Brain microvascular endothelial cell (primary cell): ENCODE results near the gene RAB19.
A peak's percentile ranks its signal among the peaks of the same experiment; 100 is the strongest.

ENCODE experiments used
- DNase-seq: peaks from one replicate; pipeline ENCODE4 v3.0.0-alpha.2; 2020
- H3K27ac ChIP-seq: fragments of 250-450 bp; sonication (Bioruptor Pico); 2 replicates; pipeline ENCODE4 v1.5.1; 2020; ENCODE audit warnings: mild to moderate bottlenecking, moderate library complexity
- H3K27me3 ChIP-seq: fragments of 250-450 bp; sonication (Bioruptor Pico); replicated peaks from 2 replicates; pipeline ENCODE4 v1.5.1; 2020; ENCODE audit warnings: mild to moderate bottlenecking
- H3K36me3 ChIP-seq: fragments of 250-450 bp; sonication (Bioruptor Pico); replicated peaks from 2 replicates; pipeline ENCODE4 v1.5.1; 2020; ENCODE audit warnings: mild to moderate bottlenecking
- H3K4me3 ChIP-seq: 2 replicates; pipeline ENCODE4 v1.5.1; 2011; ENCODE audit warnings: low read depth, mild to moderate bottlenecking, control low read depth, low read length, moderate library complexity
- CTCF ChIP-seq: IDR thresholded peaks from 2 replicates; pipeline ENCODE4 v1.5.1; 2011; ENCODE audit warnings: low read depth, mild to moderate bottlenecking, moderate library complexity, low read length, control low read depth, inconsistent platforms; ENCODE audit errors: missing control alignments
- in situ Hi-C: cut with HindIII; loops from 2 replicates; pipeline ENCODE4 v1.10.0; 2017; ENCODE audit warnings: low sequenced_read_pairs, low pct_ligation_motif_present

Gene RAB19

GRCh38 chr7:140421521-140421920, 17.7 kb downstream of the RAB19 start:
- DNase-seq: no peak
- Histone ChIP-seq H3K27me3 (no peaks in the 10 kb centered on the region), H3K4me3 (no peak overlapping the region), H3K27ac (no peak overlapping the region), H3K36me3 (no peaks in the 10 kb centered on the region)
- TF ChIP-seq CTCF: no peak
- in situ Hi-C loops: no loop called here

GRCh38 chr7:140423501-140423900, 19.6 kb downstream of the RAB19 start:
- H3K4me3 ChIP-seq: no peak overlapping the region
- in situ Hi-C loops: no loop called here
- H3K36me3 ChIP-seq: no peaks in the 10 kb centered on the region
- no peak for TF ChIP-seq CTCF
- DNase-seq: no peak
- no peaks in the 10 kb centered on the region for H3K27me3 ChIP-seq
- H3K27ac ChIP-seq: no peak overlapping the region

- no peak for TF ChIP-seq CTCF
- Histone ChIP-seq H3K27ac (no peak overlapping the region), H3K36me3 (no peaks in the 10 kb centered on the region), H3K4me3 (no peak overlapping the region), H3K27me3 (no peaks in the 10 kb centered on the region)
- in situ Hi-C loops: no loop called here
- DNase-seq: no peak
Measured at GRCh38 chr7:140425718-140426117, 21.9 kb downstream of the RAB19 start.

GRCh38 chr7:140426130-140426529, 22.3 kb downstream of the RAB19 start:
- in situ Hi-C loops: no loop called here
- H3K36me3 ChIP-seq: no peaks in the 10 kb centered on the region
- TF ChIP-seq CTCF: no peak
- no peak overlapping the region for H3K27ac ChIP-seq
- no peak for DNase-seq
- no peak overlapping the region for H3K4me3 ChIP-seq
- H3K27me3 ChIP-seq: no peaks in the 10 kb centered on the region

GRCh38 chr7:140433396-140433795, 29.5 kb downstream of the RAB19 start:
- no peak overlapping the region for H3K27ac ChIP-seq
- no peak for TF ChIP-seq CTCF
- no peak for DNase-seq
- in situ Hi-C loops: no loop called here
- no peaks in the 10 kb centered on the region for H3K27me3 ChIP-seq
- no peak overlapping the region for H3K4me3 ChIP-seq
- H3K36me3 ChIP-seq: no peaks in the 10 kb centered on the region

- DNase-seq: no peak
- in situ Hi-C loops: no loop called here
- H3K27ac ChIP-seq: no peak overlapping the region
- no peak for TF ChIP-seq CTCF
- H3K36me3 ChIP-seq: no peaks in the 10 kb centered on the region
- peak overlapping the region; percentile 15 for H3K4me3 ChIP-seq
- no peaks in the 10 kb centered on the region for H3K27me3 ChIP-seq
Measured at GRCh38 chr7:140435252-140435895, 31.5 kb downstream of the RAB19 start.
